SK-N-SH (cell line): ENCODE data around the gene GSC. TPM values are rescaled to one million over a fixed set of nuclear protein-coding genes. Genes with fewer than 3 reads are reported as not detected.
"Not testable (repeated sequence)": the region's sequence is repeated elsewhere in the genome, so short reads cannot be mapped to it uniquely, and the experiment has no call there.

ENCODE experiments used
- CTCF ChIA-PET: fragments of 300-600, 350-600 bp; formaldehyde crosslinking; extraction: SDS; loops from one replicate; lab custom pipeline; 2021; lab: Yijun Ruan, JAX
- POLR2A ChIA-PET: fragments of 350-600 bp; sonication (Branson Sonifier 250); formaldehyde crosslinking; extraction: SDS; loops from one replicate; lab custom pipeline; 2020; ENCODE audit warnings: antibody characterized with exemption, inconsistent platforms; lab: Yijun Ruan, JAX
- DNase-seq: peaks from one replicate; pipeline ENCODE4 v3.0.0; 2012
- H2AFZ ChIP-seq: fragments of 200-600 bp; sonication (generic); 2 replicates; pipeline ENCODE4 v1.8.1; 2016; ENCODE audit warnings: antibody characterized with exemption, mild to moderate bottlenecking, low read depth
- H3F3A ChIP-seq: fragments of 200-600 bp; sonication (generic); replicated peaks from 2 replicates; pipeline ENCODE3; 2016; ENCODE audit warnings: antibody characterized with exemption, mild to moderate bottlenecking; ENCODE audit not compliant: insufficient read depth
- H3K27ac ChIP-seq, 2 experiments: fragments of 200-500 bp in 1 of 2; fragments of 200-600 bp in 1 of 2; sonication (Bioruptor generic) in 1 of 2; sonication (generic), shearing (Covaris generic) in 1 of 2; 2 replicates each; pipeline versions ENCODE4 v1.5.1 to v1.6.1; 2014 to 2016; ENCODE audit warnings: low read depth in 2 of 2, inconsistent platforms in 1 of 2, low read length in 1 of 2, mild to moderate bottlenecking in 1 of 2, mixed read lengths in 1 of 2
- H3K27me3 ChIP-seq: fragments of 200-600 bp; sonication (generic), shearing (Covaris generic); 2 replicates; pipeline ENCODE4 v1.6.1; 2016; ENCODE audit warnings: mixed run types; ENCODE audit not compliant: insufficient read depth
- H3K36me3 ChIP-seq, 2 experiments: fragments of 200-500 bp in 1 of 2; fragments of 200-600 bp in 1 of 2; sonication (Bioruptor generic) in 1 of 2; sonication (generic) in 1 of 2; replicated peaks in 1 of 2; 2 replicates each; pipeline versions ENCODE3 to v1.5.1; 2014 to 2016; ENCODE audit warnings: low read length in 1 of 2, mild to moderate bottlenecking in 1 of 2; ENCODE audit not compliant: insufficient read depth in 2 of 2, control insufficient read depth in 1 of 2
- H3K4me1 ChIP-seq, 2 experiments: fragments of 200-500 bp in 1 of 2; fragments of 200-600 bp in 1 of 2; sonication (Bioruptor generic) in 1 of 2; sonication (generic), shearing (Covaris generic) in 1 of 2; 2 replicates each; pipeline versions ENCODE4 v1.5.1 to v1.6.1; 2014 to 2016; ENCODE audit warnings: low read depth in 1 of 2, low read length in 1 of 2, mixed run types in 1 of 2; ENCODE audit not compliant: insufficient read depth in 2 of 2, control insufficient read depth in 1 of 2
- H3K4me2 ChIP-seq: fragments of 200-600 bp; sonication (generic), shearing (Covaris generic); 2 replicates; pipeline ENCODE4 v1.6.1; 2017; ENCODE audit warnings: mixed run types
- H3K4me3 ChIP-seq, 2 experiments: fragments of 200-500 bp in 1 of 2; fragments of 200-600 bp in 1 of 2; sonication (Bioruptor generic) in 1 of 2; sonication (generic), shearing (Covaris generic) in 1 of 2; 2 replicates each; pipeline versions ENCODE4 v1.5.1 to v1.8.1; 2014 to 2016; ENCODE audit warnings: low read depth in 2 of 2, inconsistent platforms in 1 of 2, low read length in 1 of 2, mild to moderate bottlenecking in 1 of 2, mixed read lengths in 1 of 2, moderate library complexity in 1 of 2
- H3K79me2 ChIP-seq: fragments of 200-600 bp; sonication (generic); 2 replicates; pipeline ENCODE4 v1.8.1; 2017; ENCODE audit warnings: mild to moderate bottlenecking; ENCODE audit not compliant: insufficient read depth
- H3K9ac ChIP-seq: fragments of 200-600 bp; sonication (generic); 2 replicates; pipeline ENCODE4 v1.6.1; 2017; ENCODE audit warnings: mixed run types
- H3K9me2 ChIP-seq: fragments of 200-600 bp; sonication (generic); 2 replicates; pipeline ENCODE4 v1.6.1; 2017; ENCODE audit warnings: mixed run types
- H3K9me3 ChIP-seq: fragments of 200-600 bp; sonication (generic); 2 replicates; pipeline ENCODE4 v1.6.1; 2017; ENCODE audit warnings: mixed run types, mild to moderate bottlenecking, moderate library complexity
- H4K20me1 ChIP-seq: fragments of 200-600 bp; sonication (generic); 2 replicates; pipeline ENCODE4 v1.6.1; 2017; ENCODE audit warnings: mild to moderate bottlenecking, mixed run types; ENCODE audit not compliant: insufficient read depth
- CHD2 ChIP-seq: fragments of 150-350 bp; IDR thresholded peaks from 2 replicates; pipeline ENCODE4 v1.6.1; 2018; ENCODE audit warnings: low read length; ENCODE audit not compliant: partially characterized antibody
- CTCF ChIP-seq: fragments of 200-600 bp; sonication (generic); IDR thresholded peaks from 2 replicates; pipeline ENCODE4 v1.6.1; 2017; ENCODE audit warnings: antibody characterized with exemption, mild to moderate bottlenecking, moderate library complexity
- ELF1 ChIP-seq: IDR thresholded peaks from 2 replicates; pipeline ENCODE4 v1.4.0; 2012
- EP300 ChIP-seq, 2 experiments: IDR thresholded peaks; 2 replicates each; pipeline versions ENCODE4 v1.4.0 to v1.6.1; 2012; ENCODE audit warnings: borderline replicate concordance in 1 of 2, low read depth in 1 of 2, low read length in 1 of 2
- FOXJ3 ChIP-seq: sonication (generic); formaldehyde crosslinking; IDR thresholded peaks from 2 replicates; pipeline ENCODE4 v1.5.1; 2020; ENCODE audit warnings: mild to moderate bottlenecking, missing genetic modification reagents
- FOXM1 ChIP-seq: IDR thresholded peaks from 2 replicates; pipeline ENCODE4 v1.4.0; 2012; ENCODE audit warnings: low read depth, mild to moderate bottlenecking
- GATA2 ChIP-seq: sonication (generic); formaldehyde crosslinking; IDR thresholded peaks from 2 replicates; pipeline ENCODE4 v1.5.0; 2020; ENCODE audit warnings: mild to moderate bottlenecking, missing genetic modification reagents
- IRF3 ChIP-seq: fragments of 150-350 bp; IDR thresholded peaks from 2 replicates; pipeline ENCODE4 v1.6.1; 2016; ENCODE audit warnings: mild to moderate bottlenecking, low read depth, low read length
- JUND ChIP-seq: IDR thresholded peaks from 2 replicates; pipeline ENCODE4 v1.4.0; 2012
- MEF2A ChIP-seq: IDR thresholded peaks from 2 replicates; pipeline ENCODE4 v1.4.0; 2012; ENCODE audit warnings: low read depth, borderline replicate concordance
- PBX3 ChIP-seq: IDR thresholded peaks from 2 replicates; pipeline ENCODE4; 2012
- POLR2AphosphoS5 ChIP-seq: IDR thresholded peaks from 2 replicates; pipeline ENCODE4 v1.6.1; 2012; ENCODE audit warnings: low read depth, low read length
- RAD21 ChIP-seq: IDR thresholded peaks from 2 replicates; pipeline ENCODE4 v1.6.1; 2012; ENCODE audit warnings: mild to moderate bottlenecking, low read length
- RCOR1 ChIP-seq: fragments of 150-350 bp; IDR thresholded peaks from 2 replicates; pipeline ENCODE4 v1.6.1; 2017; ENCODE audit warnings: antibody characterized with exemption, low read length
- REST ChIP-seq: IDR thresholded peaks from 2 replicates; pipeline ENCODE4 v1.6.1; 2012; ENCODE audit warnings: mild to moderate bottlenecking, low read depth, low read length, moderate library complexity
- RFX5 ChIP-seq: IDR thresholded peaks from 2 replicates; pipeline ENCODE4 v1.6.1; 2012; ENCODE audit warnings: mild to moderate bottlenecking, improper control_type of control experiment, low read length
- RXRA ChIP-seq: IDR thresholded peaks from 2 replicates; pipeline ENCODE4 v1.4.0; 2012; ENCODE audit warnings: low read depth, mild to moderate bottlenecking, borderline replicate concordance
- SMC3 ChIP-seq: IDR thresholded peaks from 2 replicates; pipeline ENCODE4 v1.6.1; 2012; ENCODE audit warnings: low read depth, low read length, improper control_type of control experiment
- USF1 ChIP-seq: IDR thresholded peaks from 2 replicates; pipeline ENCODE4 v1.4.0; 2012; ENCODE audit warnings: low read depth, borderline replicate concordance
- USF2 ChIP-seq: fragments of 150-350 bp; IDR thresholded peaks from 2 replicates; pipeline ENCODE4 v1.6.1; 2017; ENCODE audit warnings: antibody characterized with exemption, low read length, low read depth, borderline replicate concordance
- WGBS: methylation state at CpG from one replicate; pipeline ENCODE4 v1.1.6; 2017; ENCODE audit warnings: low lambda C conversion rate; 5-methylcytosine and 5-hydroxymethylcytosine counted together
- polyA plus RNA-seq, 3 experiments: library from polyadenylated mRNA; depleted of rRNA; stranded (reverse); fragments of >200 nt; gene quantifications; 2 replicates each; pipeline ENCODE4 v1.2.3, GENCODE V29; 2012

Gene GSC
- polyA plus RNA-seq, 1 of the 3 experiments (the other 2 are of a cell fraction) = 1.3 TPM

- Histone ChIP-seq H3K4me1 (no peaks in the 10 kb centered on the region), H3K4me3 (no peak overlapping the region), H3K36me3 (no peaks in the 10 kb centered on the region), H3K4me2 (no peak overlapping the region), H3K27me3 (no peaks in the 10 kb centered on the region), H3K9me2 (no peaks in the 10 kb centered on the region), H4K20me1 (no peaks in the 10 kb centered on the region), H3K9me3 (no peaks in the 10 kb centered on the region), H3K79me2 (no peaks in the 10 kb centered on the region), H3F3A (no peaks in the 10 kb centered on the region), H3K27ac (no peak overlapping the region), H2AFZ (no peak overlapping the region), H3K9ac (no peak overlapping the region)
- TF ChIP-seq RXRA (no peak), MEF2A (no peak), RFX5 (no peak), GATA2 (CRISPR knock-in tag) (no peak), CTCF (no peak), SMC3 (no peak), RAD21 (no peak), REST (no peak), USF1 (no peak), RCOR1 (no peak), IRF3 (no peak), ELF1 (no peak), USF2 (no peak), CHD2 (no peak), POLR2AphosphoS5 (no peak), EP300 (IDR thresholded peaks at IDR 0.05; ENCODE audit: borderline replicate concordance in 1 of 2, low read depth in 1 of 2, low read length in 1 of 2) (no peak), JUND (no peak), FOXJ3 (CRISPR knock-in tag) (no peak), FOXM1 (no peak), PBX3 (no peak)
- POLR2A ChIA-PET = no interaction called here
- no peak for DNase-seq
- CTCF ChIA-PET = interaction anchor here (1.1 to 3.5 kb wide), 5 partner anchors 10 to 684 kb away, joined by 4 to 26 read pairs (median 6); no protein-coding TSS in a partner anchor
- 53% methylated on average over 3 of the region's 3 CpGs for WGBS
These were observed 22.2 kb downstream of the GSC start for GRCh38 chr14:94747739-94748138.

GRCh38 chr14:94747153-94747552 lies 22.8 kb downstream of the GSC start:
- whole genome bisulfite sequencing = 75% methylated on average over 5 of the region's 7 CpGs
- H4K20me1 ChIP-seq, H3K27ac ChIP-seq, H2AFZ ChIP-seq, H3K27me3 ChIP-seq, H3K9ac ChIP-seq, H3K36me3 ChIP-seq, DNase-seq, H3K4me1 ChIP-seq, H3F3A ChIP-seq, H3K4me3 ChIP-seq, H3K79me2 ChIP-seq, POLR2A ChIA-PET, H3K9me2 ChIP-seq, H3K4me2 ChIP-seq, H3K9me3 ChIP-seq: not testable (repeated sequence)
- CTCF ChIA-PET = interaction anchor here (0.6 to 3.5 kb wide), 4 partner anchors 11 to 685 kb away, joined by 3 to 26 read pairs (median 10); no protein-coding TSS in a partner anchor
